ENCODE measurements around the gene SERPINE3.

- TF ChIP-seq CTCF (IDR thresholded peaks at IDR 0.05; ENCODE audit: low read depth, low read length, missing input control) (no peak), ZBTB33 (IDR thresholded peaks at IDR 0.05) (no peak), EGR1 (IDR thresholded peaks at IDR 0.05; ENCODE audit: low read depth in 2 of 2) (no peak), GABPA (IDR thresholded peaks at IDR 0.05 in 1 of 2, conservative IDR thresholded peaks at IDR 0.05 in 1 of 2) (no peak), SP1 (IDR thresholded peaks at IDR 0.05) (no peak), TAF1 (conservative IDR thresholded peaks at IDR 0.05) (no peak), JUND (IDR thresholded peaks at IDR 0.05) (no peak), RXRA (IDR thresholded peaks at IDR 0.05) (no peak)
These were observed 3.2 kb downstream of the SERPINE3 start for GRCh38 chr13:51342706-51343105.
